Activated CD4-positive, CD25-positive, alpha-beta regulatory T cell treated with anti-CD3 and anti-CD28 coated beads, Interleukin-2, amount 50 U/mL, for 16 hours (primary cell): Measurements from ENCODE around the gene SHISAL1.
"Not testable (repeated sequence)": the region's sequence is repeated elsewhere in the genome, so short reads cannot be mapped to it uniquely, and the experiment has no call there.

Experiments used
- DNase-seq: peaks from one replicate; pipeline ENCODE4 v3.0.0-alpha.2; 2020; ENCODE audit warnings: low read depth, low spot score

Gene SHISAL1

DNA sequence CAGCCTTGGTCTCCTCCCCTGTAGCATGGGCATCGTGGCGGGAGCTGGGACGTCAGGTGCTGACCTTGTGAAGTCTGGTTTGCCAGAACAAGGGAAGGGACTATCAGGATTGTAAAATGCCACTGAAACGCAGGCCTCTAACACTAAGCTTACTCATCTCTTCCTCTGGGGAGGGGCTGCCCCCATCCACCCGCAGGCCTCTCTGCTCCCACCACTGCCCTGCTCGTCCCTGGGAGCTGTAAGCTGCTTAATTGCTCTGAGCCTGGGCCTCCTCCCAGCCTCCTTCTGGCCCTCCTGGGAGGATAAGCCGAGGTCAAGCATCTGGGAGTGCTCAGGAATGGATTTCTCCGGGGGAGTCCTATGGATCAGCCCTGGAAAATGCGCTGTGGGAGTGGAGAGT, 8.4 kb downstream of the SHISAL1 start:
- no peak for DNase-seq

DNA sequence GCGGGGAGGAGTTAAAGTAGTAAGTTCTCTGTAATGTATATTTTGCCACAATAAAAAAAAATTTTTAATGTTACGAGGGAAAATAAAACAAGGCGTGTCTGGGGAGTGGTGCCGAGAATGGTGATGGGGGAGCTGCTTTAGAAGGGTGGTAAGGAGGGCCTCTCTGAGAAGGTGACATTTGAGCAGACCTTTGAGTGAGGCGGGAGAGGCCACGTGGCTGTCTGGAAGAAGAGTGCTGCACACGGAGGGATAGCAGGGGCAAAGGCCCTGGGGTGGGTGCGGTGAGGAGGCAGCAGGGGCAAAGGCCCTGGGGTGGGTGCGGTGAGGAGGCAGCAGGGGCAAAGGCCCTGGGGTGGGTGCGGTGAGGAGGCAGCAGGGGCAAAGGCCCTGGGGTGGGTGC, 10.4 kb downstream of the SHISAL1 start:
- not testable (repeated sequence) for DNase-seq

DNA sequence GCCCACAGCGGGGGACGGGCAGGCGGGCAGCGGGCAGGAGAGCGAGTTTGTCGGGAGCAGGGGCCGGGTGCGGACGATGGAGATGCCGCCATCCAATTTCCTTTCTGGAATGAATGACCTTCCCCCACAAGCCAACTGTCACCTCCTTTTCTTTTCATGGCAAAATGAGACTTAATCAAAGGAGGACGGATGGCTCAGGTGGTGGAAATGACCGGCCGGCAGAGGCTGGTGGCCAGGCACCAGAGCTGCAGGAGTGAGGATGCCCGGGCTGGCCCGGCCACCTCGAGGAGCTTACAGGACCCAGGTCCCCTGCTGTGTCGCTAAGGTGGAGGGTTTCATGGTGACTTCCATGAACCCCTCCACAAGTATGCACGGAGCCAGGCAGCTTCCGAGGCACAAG, 11.7 kb downstream of the SHISAL1 start:
- DNase-seq: no peak

- no peak for DNase-seq
Measured at GRCh38 chr22:44299124-44299523, 13.6 kb downstream of the SHISAL1 start.

DNA sequence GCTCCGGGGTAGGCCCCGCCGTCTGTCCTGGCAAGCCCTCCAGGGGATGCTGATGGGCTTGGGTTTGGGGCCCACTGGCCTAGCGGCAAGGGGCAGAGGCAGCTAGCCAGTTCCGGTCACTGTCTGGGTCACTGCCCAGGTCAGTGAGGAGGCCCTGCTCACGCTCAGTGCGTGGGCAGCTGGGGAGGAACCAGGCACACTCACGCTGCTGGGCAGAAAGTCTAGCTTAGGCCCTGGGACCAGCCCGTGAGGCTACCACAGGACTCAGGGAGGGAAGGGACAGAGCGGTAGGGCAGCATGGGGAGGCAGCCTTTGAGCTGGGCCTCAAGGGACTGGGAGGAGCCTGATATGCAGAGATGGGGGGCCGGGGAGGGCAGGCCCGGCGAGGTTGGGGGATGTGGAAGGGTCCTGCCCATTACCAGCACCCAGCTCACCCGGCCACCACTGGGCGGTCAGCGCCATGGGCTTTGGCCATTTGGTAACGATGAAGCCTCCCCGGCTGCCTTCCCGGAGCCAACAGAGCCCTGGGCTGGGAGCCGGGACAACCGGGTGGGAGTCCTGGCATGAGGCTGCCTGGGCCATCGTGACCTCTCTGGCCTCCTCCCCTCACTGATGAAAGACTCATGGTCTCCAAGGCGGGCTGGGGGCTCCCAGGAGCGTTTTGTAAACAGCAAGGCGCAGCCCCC, 14.2 kb downstream of the SHISAL1 start:
- no peak for DNase-seq

GRCh38 chr22:44297470-44298061, 15.2 kb downstream of the SHISAL1 start:
- no peak for DNase-seq

- no peak for DNase-seq
Measured at GRCh38 chr22:44295406-44295805, 17.3 kb downstream of the SHISAL1 start.

GRCh38 chr22:44293876-44294275, 18.9 kb downstream of the SHISAL1 start:
- DNase-seq: no peak

- DNase-seq: no peak
Measured at GRCh38 chr22:44293034-44293433, 19.7 kb downstream of the SHISAL1 start.

DNA sequence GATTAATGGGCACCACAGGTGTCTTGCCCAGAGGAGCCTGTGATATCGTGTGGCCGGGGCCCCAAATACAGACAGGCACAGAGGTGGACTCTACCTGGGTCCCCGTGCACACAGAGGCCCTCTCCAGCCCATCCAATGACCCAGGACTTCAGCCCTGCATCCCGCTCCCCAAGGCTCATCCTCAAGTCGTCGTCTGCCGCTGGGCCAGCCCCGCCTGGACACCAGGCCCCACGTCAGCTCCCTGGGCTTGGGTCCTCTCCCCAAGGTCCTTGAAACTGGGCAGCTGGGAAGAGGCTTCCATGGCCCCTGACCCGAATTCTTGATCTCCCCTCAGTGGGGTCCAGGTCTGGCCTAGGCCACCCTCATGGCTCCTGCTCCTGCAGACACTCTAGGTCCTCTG, 20.2 kb downstream of the SHISAL1 start:
- DNase-seq: no peak

DNA sequence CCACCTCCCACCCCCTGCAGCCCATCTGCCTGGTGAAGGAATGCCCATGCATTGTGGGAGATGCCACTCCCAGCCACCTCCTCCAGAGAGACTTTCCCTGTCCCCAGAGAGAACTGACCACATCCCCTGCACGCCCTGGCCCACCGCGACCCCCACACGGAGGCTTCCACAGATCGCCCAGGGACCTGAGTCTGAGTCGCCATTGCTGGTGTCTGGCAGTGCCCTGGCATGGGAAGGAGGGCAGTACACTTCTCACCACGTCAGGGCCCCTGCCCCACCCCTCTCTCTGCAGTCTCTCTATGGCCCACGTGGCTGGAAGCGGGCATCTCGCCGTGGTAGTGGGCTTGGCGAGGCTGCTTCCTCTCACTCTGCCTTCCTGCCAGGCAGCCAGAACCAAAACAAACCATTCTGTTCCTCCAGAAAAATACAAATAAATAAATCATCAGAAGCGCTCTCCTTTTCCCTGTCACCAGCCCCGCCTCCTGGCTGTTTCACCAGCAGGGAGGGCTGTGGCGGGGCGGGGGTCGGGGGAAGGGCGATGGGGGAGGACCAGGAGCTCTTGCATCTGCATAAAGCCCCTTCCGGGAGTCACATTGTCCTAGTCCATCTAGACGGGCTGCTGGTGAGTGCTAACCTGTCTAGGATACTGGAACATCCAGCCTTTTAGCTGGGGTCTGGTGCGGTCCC, 20.9 kb downstream of the SHISAL1 start:
- no peak for DNase-seq

DNA sequence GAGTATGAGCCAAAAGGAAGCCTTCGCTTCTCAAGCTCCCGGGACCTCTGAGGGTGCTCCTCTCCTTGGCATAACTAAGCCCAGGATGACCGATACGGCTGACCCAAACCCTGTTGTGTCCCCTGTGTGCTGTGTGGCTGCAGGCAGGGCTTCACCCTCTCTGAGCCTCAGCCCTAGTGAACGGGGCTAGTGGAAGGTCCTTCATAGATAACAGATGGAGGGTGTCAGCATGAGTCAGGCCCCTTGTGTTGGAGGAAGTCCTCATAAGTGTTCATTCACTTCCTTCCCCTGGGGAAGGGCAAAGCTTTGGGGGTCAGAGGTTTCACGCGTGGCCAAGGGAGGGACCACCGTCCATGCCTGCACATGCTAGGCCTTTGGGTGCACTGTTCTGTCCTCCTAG, 21.5 kb downstream of the SHISAL1 start:
- no peak for DNase-seq

GRCh38 chr22:44289414-44290171, 23.2 kb downstream of the SHISAL1 start:
- DNase-seq: no peak

DNA sequence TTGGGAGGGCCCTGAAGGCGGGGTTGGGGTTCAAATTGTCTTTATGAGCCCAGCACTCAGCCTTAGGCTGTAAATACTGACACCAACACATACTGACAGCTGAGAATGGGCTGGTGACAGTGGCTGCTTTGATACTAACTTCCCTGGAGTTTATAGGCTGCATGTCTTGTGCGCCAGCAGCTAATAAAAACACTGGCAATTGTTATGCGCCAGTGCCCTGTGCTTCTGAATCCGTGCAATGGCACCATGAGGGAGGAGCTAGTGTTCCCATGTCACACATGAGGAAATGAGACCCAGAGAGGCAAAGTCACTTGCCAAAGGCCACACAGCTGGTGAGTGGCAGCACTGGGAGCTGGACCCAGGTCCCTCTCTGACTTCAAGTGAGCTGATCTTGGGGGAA, 23.8 kb downstream of the SHISAL1 start:
- DNase-seq: no peak

DNA sequence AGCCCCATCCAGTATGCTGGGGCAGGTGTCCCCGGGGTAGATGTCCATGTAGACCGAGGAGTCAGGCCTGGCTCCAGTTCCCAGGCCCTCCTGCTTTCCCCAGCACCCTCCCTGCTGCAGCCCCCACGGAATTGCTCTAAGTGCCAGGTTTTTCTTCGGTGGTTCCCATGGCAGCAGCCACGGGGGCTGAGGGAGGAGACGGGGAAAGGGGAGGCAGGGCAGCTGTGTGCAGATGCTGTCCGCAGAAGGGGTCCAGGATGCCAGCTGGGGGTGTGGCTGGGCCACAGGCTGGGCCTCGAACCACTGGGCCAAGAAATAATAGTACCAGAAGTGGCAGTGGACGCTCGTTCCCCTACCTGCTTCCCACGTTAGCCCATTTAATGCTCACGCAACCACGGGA, 25.0 kb downstream of the SHISAL1 start:
- DNase-seq: no peak

DNA sequence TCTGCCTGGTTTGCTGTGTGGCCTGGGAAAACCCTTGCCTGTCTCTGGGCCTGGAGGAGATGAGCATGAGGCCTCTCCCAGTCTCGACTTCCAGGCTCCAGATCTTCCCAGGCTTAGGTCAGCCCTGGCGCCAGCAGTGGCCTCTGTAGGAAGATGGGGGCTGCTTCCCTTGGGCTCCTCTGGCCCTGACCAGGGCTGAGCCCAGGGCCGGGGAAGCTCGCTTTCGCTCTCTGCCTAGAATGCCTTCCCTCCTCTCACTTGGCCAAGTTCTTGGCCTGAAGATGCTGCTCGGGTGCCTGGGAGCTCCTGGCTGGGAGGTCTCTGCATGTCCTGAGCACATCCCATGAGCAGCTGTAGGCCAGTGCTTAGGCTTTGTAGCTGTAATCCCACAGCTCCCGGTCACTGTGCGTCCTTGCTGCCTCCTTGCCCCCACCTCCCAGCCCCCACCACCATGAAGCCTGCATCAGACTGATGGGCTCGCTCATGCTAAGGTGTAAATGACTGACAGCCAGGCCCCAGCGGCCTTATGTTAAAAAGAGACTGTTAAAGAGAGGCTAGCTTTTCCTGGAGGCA, 25.5 kb downstream of the SHISAL1 start:
- DNase-seq: no peak

GRCh38 chr22:44286646-44287045, 26.1 kb downstream of the SHISAL1 start:
- no peak for DNase-seq

- DNase-seq: no peak
Measured at GRCh38 chr22:44284711-44285110, 28.0 kb downstream of the SHISAL1 start.

- DNase-seq: no peak
Measured at GRCh38 chr22:44281768-44282637, 30.7 kb downstream of the SHISAL1 start.

DNA sequence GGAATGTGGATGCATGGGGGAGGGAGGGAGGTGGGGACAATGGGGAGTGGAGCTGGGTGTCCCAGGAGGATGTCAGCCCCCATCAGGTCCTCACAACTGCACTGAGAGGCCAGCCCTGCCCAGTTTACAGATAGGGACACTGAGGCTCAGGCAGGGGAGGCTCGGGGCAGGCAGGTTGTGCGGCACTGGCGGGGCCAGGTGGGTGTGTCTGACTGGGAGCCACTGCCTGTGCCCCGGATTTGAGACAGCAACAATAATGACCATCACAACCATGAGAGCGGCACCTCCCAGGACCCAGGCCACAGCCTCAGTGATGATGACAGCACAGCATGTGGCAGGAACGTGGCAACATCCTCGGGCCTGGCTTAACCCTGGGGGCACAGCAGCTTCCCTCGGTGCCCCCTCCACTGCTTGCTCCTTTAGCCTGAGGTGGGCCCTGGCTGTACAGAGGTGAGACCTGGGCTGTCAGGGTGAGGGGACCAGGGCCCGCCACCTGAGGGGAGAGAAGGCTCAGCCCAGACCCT, 32.0 kb downstream of the SHISAL1 start:
- DNase-seq: no peak

DNA sequence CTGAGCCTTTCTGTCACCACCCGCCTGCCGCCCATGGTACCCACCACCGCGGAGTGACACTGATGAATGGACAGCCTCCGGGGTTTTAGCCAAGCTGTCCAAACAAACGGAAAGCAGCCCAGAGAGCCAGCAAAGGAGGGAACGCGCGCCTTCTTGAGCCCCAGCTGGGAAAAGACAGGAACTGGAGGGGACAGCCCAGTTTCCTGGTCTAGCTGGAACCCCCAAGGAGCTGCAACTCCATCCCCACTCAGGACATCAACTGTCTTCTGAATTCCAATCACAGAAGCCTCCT, 33.7 kb downstream of the SHISAL1 start:
- DNase-seq: no peak
